ENCODE data around the gene CYP27C1.
"Not testable (repeated sequence)": the region's sequence is repeated elsewhere in the genome, so short reads cannot be mapped to it uniquely, and the experiment has no call there.

Gene CYP27C1

GRCh38 chr2:127220768-127221527, 849 bp upstream of the CYP27C1 start:
- no peak for DNase-seq

- no peak for DNase-seq
These were observed 678 bp downstream of the CYP27C1 start for GRCh38 chr2:127219171-127220070.

GRCh38 chr2:127218812-127219170, 1.3 kb downstream of the CYP27C1 start:
- DNase-seq: no peak

- no peak for DNase-seq
These were observed 2.4 kb downstream of the CYP27C1 start for GRCh38 chr2:127217470-127218325.

- DNase-seq: no peak
These were observed 3.5 kb downstream of the CYP27C1 start for GRCh38 chr2:127216593-127216992.

GRCh38 chr2:127216095-127216494, 4.0 kb downstream of the CYP27C1 start:
- DNase-seq: no peak

- not testable (repeated sequence) for DNase-seq
These were observed 5.9 kb downstream of the CYP27C1 start for GRCh38 chr2:127214201-127214600.

GRCh38 chr2:127208313-127208712, 11.8 kb downstream of the CYP27C1 start:
- no peak for DNase-seq

GRCh38 chr2:127205218-127206125, 14.6 kb downstream of the CYP27C1 start:
- no peak for DNase-seq

GRCh38 chr2:127201452-127201851, 18.6 kb downstream of the CYP27C1 start:
- no peak for DNase-seq

GRCh38 chr2:127200962-127201361, 19.1 kb downstream of the CYP27C1 start:
- DNase-seq: no peak

- DNase-seq: no peak
These were observed 20.9 kb downstream of the CYP27C1 start for GRCh38 chr2:127199223-127199622.

GRCh38 chr2:127197475-127198385, 22.4 kb downstream of the CYP27C1 start:
- DNase-seq: peak; percentile 80

GRCh38 chr2:127196998-127197397, 23.1 kb downstream of the CYP27C1 start:
- DNase-seq: peak; percentile 58

- no peak for DNase-seq
These were observed 23.6 kb downstream of the CYP27C1 start for GRCh38 chr2:127196549-127196948.

GRCh38 chr2:127195140-127196074, 24.7 kb downstream of the CYP27C1 start:
- DNase-seq: no peak

GRCh38 chr2:127194447-127194846, 25.7 kb downstream of the CYP27C1 start:
- DNase-seq: no peak

- no peak for DNase-seq
These were observed 26.2 kb downstream of the CYP27C1 start for GRCh38 chr2:127193967-127194280.

GRCh38 chr2:127193164-127193966, 26.7 kb downstream of the CYP27C1 start:
- no peak for DNase-seq

All from RPMI8226 (cell line).